Fibroblast of upper back skin (primary cell): ENCODE results near the gene HSF5.
A peak's percentile ranks its signal among the peaks of the same experiment; 100 is the strongest.
"Not testable (repeated sequence)": the region's sequence is repeated elsewhere in the genome, so short reads cannot be mapped to it uniquely, and the experiment has no call there.

Experiments
- DNase-seq: peaks from one replicate; pipeline ENCODE4 v3.0.0-alpha.2; 2013

HSF5 gene

DNA sequence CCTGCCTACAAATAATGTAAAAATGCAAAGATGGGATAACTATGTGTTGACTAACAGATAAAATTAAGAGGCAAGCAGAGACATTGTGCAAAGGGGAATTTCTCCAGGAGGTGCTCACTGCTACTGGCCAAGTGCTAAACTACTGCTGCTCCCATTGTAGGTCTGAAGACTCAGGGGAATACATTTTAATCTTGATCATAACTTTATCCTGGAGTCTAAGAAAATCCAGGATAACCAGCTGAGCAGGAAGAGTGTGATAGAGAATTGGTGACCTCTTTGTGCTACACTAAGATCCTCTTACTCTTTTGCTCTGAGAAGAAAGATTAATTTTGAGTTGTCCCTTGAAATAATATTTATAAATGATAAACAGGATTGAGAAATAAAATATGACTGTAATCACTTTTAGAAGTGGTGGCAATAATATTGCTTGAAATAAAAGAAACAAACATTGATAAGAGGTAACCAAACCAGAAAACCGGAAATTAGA is 76.8 kb downstream of the HSF5 start:
- DNase-seq: no peak

DNA sequence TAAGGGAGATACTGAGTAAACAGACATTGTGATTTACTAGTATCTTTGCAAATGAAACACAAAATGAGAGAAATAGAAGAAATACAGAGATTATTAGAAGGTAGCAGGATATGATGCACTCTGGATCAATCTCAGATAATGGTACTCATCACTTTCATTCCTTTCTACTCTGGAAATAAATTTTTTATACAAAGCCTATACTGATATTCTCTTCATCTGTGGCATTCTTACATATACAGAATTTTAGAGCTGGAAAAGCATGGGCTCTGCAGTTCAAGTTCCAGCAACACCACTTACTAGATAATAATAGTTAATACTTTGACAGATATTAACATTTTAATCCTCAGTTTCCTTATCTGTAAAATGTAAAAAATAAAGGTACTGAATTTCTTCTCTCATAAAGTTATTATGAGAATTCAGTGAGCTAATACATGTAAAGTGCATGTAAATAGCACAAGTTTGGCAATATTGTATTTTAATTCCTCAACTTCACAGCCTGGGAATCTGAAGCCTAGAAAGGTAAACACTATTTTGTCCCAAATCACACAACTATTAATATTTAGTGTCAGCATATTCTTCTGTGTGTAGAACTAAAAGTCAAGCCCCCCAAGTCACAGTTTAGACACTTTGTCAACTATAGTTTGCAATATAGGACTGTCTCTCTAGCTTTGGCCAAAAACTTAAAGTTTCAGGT is 77.3 kb downstream of the HSF5 start:
- DNase-seq: no peak

DNA sequence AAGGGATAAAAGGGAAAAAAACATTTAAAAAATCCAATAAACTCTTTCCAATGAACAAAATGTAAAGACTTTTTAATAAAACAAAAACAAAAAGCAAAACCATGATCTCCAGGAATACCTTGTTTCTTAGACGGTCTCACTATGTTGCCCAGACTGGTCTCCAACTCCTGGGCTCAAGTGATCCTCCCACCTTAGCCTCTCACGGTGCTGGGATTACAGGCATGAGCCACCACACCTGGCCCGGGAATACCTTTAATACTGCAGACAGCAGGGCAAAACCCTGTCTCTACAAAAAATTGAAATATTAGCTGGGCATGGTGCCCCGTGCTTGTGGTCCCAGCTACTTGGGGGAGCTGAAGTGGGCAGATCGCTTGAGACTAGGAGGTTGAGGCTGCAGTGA is 78.8 kb downstream of the HSF5 start:
- no peak for DNase-seq

DNA sequence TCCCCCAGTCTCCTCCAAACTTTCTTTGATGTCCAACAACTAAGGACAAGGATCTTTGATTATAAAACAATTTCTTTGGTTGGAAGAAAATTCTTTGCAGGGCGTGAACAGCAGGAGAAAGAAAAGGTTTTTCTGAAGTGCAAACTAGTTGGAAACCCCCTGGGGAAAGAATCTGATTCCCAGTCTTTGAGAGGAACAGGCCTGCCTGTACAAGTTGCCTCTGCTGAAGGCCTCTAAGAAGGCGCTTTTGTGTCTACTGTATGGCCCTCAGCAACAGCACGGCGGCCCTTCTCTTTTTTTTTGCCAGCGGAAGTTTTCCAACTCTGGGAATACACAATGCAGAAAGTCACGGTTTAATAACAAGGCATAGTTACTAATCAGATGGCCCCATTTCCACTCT is 84.9 kb downstream of the HSF5 start:
- no peak for DNase-seq

DNA sequence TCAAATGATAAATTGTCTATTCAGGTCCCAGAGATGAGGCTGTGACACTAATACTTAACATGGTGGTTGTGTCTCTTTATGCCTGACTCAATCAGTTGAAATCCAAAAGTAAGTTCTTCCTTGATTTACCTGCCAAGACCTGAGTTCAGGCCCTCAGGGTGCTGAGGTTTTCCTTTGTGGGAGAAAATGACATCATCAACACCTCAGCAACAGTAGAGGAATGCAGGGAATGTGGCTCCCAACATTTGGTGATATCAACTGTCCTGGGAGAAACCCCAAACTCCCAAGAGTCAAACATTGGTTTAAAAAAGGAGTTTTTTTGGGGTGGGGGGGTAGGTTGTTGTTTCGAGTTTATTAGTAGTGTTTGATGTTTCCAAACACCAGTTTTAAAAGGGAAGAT is 85.5 kb downstream of the HSF5 start:
- peak; percentile 79 for DNase-seq

DNA sequence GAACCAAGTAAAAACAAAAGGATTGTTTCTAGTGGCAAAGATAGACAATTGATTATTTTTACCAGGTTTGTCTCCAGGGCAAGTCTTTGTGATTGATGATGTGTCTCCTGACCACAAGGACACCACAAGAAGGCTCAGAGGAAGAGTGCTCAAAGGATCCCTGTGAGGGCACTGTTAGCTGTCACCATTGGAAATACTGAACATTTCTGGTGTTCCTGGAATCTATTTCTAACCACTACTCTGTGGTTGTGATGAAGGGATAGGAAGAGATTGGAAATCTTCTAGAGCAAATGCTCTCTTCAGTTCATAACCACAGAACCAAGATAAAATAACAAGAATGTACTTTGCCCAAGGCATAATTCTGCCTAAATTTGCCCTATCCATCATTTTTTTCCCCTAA is 86.2 kb downstream of the HSF5 start:
- DNase-seq: peak; percentile 78

DNA sequence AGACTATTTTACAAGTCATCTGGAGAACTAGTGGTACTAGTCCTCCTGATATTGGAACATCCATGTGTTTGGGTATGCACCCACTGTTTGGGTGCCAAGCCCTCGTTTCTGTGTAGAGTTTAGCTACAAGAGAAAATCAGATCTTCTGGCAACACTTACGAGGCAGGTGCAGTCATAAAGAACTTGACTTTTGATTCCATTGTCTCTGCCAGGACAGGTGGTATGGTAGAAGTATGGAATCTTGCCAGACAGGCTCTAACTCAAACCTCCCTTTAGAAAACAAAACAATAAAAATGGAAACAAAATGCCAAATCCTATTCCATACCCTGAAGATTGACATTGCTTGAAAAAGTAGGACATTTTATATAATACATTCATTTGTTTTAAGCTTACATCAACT is 86.9 kb downstream of the HSF5 start:
- DNase-seq: no peak

DNA sequence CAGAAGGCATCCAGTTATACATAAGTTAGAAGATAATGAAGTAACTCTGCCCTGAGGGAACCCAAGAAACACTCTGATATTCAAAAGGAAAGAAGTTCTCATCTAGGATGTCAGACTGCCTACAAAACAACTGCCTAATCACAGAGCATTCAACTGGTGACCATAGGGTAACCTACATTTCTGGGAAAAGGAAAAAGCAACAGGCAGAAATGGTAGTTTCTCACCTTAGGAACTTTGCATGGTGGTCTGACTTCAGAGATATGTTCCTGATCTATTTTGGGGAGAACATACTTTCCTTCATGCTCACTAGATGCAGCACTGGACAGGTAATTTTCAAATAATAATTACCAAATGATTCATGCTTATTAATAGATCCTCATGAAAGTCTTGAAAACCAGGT is 87.4 kb downstream of the HSF5 start:
- no peak for DNase-seq

DNA sequence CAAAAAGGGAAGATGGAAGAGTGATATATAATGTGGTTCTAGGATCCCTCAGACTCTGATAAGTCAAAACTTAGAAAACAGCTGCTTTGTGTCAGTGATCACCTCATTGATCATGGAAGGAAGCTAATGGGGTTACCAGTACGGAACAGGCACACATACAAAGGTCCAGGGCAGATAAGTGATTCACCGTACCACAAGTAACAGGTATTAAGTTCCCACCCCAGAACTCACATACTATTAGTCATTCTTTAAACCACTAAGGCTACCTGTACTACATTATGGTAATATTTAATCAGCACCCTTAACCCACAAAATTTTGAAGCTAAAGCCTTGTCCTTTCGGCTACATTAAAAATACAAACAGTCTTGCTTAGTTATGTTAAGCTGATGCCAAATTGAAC is 88.2 kb downstream of the HSF5 start:
- no peak for DNase-seq

DNA sequence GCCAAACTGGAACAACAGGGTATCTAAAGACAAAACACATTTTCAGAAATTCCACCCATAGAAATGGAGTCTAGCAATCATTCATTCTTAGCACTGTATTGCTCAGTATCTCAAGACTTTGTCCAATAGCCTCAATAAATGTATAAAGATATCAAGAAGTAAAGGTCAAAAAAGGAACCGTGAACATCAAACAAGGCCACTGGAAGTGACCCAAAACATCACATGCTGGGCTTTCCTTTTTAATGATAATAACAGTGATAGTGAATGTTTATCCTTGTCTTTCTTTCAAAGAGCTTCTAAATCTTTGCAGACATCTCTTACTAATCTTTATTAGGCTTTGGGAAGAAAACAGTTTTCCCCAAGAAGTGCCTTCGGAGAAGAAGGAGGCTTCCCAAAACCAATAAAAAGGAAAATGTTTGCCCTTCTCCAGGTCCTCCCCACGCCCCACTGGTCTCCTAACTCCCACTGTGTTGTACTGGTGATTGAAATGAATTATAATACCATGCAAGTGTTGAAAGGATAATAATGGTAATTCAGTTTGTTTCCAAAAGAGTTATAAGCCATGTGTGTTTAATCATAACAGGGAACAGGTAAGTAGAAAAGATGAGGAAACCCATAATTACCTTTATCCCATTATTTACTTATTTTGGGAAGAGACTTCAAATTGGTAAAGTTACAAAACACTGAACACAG is 89.5 kb downstream of the HSF5 start:
- no peak for DNase-seq

DNA sequence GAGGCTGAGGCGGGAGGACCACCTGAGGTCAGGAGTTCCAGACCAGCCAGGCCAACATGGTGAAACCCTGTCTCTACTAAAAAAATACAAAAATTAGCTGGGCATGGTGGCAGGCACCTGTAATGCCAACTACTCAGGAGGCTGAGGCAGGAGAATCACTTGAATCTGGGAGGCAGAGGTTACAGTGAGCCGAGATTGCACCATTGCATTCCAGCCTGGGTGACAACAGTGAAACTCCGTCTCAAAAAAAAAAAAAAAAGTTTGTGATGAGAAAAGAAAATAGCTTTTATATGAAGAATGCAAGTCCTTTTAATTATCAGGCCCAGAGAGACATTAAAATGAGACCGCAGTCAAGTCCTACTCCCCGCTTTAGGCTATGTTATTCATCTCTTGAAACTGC is 90.8 kb downstream of the HSF5 start:
- not testable (repeated sequence) for DNase-seq

DNA sequence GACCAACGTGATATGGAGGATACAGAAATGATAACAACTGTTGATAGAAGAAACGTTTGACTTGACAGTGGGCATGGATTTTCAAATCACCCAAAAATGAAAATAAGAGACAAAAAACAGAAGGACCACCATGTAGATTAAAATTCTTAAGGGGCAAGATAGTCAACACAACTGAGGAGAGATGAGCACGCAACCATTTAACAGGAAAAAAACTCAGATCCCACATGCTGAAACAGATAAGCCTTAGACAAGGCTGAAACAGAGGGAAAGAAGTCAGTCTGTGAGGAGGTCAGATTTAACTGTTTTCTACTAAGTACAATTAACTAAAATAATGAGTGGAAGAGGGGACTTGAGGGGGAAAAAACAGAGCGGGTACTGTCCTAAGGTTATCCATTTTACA is 92.0 kb downstream of the HSF5 start:
- no peak for DNase-seq

DNA sequence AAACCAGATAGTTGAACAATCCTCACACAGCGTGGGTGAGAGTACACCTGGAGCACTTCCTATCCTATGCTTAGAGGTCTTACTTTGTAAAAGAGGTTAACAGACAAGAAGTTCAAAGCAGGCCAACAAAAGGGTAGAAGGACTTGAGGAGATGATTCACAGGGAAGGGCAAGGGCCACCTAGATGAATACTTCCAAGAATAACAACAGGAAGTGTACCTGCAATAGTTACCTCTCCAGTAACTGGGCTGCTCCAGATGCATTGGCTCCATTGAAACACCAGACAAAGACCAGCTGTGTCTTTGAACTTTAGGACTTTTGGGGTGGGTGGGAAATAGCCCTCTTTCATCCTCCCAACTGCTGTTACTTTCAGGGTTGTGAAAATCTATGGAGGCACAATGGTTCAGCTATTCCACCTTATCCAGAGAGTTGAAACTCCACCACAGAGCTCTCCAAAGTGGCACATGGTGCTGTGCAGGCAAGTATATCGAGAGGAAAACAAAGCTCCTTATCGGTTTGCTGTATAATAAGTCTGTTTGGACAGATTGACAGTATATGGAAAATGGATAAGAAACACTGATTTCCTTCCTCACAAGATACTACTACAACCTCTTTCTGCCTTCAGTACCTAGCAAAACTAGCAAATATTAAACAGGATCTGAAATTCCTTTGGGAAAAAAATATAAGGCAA is 93.5 kb downstream of the HSF5 start:
- DNase-seq: no peak

DNA sequence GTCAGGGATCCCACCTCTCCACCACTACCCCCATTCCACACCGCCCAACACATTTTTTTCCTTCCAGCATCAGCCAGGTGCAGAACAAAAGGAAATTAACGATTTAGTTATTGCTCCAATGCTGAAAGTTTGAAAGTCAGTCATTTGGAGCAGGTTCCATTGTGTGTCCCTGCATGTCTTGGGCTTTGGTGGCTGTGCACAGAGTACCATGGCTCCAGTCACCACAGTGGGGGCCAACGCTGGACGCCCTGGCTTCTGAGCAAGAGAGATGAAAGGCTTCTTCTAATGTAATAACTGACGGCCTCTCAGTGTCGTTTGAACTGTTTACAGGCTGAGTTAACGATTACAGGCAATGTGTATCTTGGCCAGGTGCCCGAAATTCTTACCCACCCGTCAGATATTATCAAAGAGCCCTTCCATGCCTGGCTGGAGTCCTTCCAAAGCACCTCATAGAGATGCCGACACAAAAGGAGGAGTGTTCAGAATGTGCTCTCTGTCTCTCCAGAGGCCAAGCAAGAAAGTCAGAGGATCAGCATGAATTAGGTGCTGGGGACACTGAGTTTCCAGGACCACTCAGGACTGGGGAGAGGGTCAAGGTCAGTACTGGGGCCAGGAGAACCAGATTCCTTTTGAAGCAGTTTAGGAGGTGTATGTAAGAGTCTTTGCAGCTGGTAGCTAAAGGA is 96.8 kb downstream of the HSF5 start:
- no peak for DNase-seq

DNA sequence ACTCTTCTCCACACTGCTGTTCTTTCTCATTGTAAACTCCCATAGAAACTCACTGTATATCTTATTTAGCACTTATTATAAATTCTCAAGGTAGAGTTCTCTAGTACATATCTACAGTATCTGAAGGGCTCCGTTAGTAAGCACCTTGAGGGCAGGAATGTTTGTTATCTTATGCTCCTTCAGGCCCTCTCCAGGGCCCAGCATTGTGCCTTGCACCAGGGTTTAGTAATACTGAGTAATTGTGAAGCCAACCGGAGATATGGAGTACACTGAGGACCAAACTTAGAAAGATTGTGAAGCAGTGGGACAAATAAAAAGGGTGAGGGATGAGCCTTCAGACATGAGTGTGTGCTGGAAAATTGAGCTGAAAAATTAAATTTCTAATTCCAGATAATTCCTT is 97.3 kb downstream of the HSF5 start:
- no peak for DNase-seq

DNA sequence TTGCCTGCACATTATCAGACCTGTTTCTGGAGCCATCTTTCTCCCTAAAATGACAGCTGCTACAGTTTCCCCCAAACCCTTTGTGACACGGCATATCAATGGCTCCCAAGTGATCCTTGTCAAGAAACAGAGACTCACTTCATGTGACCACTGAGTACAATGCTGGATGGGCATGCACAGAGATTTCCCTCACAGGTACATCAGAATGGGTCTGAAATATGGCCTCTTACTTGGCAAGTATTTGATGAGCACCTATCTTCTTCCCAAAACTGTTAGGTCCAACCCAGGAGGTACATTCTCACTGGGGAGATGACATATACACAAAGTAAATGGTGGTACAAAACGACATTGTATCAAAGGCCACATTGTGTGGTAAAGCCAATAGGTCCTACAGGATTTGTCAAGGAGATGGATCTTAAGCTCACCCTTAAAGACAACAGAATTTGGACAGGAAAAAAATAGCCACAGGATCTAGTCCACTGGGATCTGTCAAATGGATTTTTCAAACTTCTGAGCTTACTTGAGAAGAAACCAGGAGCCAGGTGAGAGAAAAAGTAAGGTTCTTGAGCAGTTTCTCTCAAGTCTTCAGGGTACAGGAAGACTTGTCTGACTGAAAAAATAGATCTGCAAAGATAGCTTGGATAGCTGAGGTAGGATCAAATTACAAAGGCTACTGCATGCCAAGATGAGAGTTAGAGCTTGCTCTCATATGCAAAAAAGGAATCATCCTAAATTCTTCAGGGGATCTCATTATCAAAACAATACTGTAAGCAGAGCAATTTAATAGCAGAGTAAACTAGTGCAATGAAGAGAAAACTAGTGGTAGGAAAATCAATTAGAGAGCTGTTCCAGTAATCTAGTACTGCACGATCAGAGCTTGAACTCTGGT is 99.7 kb downstream of the HSF5 start:
- DNase-seq: no peak

DNA sequence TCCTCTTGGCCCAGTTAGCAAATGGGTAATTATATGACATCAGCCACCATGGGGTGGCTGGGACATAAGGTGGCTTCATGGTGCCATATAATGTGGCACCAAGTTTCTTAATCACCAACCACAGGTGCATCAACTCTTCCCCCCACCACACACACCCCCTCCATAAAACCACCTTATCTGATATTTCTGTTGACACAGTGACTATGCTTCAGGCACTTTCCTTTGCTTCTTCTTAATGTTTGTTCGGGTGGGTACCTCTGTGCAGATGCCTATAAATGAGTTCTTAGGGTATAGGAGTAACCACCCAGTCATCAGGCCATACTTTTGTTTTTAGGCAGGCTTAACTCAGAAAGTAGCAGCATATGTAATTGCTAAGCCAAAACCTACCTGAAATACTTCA is 100.4 kb downstream of the HSF5 start:
- no peak for DNase-seq

DNA sequence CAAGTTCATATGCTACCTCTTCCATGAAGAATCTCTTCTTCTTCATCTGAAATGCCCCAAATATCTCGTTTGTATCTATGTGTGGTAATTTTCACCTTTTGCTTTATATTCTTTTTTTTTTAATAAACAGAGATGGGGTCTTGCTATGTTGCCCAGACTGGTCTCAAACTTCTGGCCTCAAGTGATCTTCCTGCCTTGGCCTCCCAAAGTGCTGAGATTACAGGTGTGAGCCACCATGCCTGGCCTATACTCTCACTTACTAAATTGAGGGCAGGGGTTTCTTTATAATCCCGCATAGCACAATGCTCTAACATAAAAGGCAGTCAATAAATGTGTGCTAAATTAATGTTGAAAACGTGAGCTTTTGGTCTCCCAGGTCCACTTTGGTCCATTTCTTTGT is 101.5 kb downstream of the HSF5 start:
- no peak for DNase-seq

DNA sequence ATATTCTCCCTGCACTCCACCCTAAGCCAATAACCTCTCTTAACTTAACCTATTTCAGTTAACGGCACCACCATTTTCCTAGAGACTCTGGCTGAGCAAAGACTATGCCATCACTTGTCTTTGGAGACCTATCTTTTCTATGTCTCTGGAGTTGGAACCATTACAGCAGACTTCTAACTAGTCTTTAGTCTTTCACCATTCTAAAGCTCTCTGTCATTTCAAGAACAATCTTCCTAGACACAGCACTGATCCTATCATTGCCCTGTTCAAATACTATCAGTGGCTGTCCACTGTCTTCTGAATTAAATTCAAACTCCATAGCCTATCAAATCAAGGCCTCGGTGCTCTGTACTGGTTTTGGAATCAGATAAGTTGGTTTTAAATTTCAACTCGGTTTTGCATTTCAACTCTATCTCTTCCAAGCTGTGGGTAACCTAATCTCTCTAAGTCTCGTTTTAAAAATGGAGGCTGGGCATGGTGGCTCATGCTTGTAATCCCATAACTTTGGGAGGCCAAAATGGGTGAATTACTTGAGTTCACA is 102.8 kb downstream of the HSF5 start:
- no peak for DNase-seq

DNA sequence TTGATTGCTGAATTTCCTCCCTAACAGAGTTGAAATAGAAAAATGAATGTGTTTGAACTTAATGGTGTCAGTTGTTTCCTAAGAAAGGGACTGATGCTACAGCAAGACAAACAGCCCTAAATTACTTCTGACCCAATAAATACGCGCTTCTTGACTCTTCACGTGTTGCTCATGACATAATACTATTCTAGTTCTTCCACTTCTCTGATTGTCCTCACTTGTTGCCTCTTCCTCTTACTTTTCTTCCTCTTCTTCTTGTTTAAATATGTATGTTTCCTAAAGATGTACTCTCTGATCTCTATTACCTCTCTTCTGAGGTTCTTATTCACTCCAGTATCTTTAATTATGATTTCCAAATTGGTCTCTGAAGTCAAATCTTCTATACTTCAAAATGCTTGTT is 103.3 kb downstream of the HSF5 start:
- no peak for DNase-seq

DNA sequence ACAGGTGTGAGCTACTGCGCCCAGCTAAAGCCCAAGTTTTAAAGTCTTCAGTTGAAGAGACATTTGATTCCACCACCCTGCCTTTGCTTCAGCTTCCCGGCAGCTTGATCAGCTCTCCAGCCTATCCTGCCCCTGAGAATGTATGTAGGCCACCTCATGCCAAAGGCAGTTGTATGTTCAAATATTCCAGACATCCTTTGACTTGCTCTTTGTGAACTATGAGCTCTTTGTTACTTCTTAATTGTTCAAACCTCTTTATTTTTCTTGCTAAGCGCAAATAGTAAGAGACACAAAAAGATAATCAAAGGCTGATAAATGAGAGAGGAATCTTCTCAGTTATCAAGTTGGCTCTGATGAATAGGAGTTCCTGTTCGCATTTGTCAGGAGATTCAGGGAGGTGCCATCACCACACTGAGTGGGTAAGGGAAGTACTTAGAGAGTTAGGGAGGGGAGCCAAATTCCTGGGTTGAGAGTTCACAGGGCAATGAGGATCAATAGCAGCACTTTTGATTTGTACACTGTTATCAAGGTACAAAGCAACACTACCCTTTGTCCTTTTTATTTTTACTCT is 104.2 kb downstream of the HSF5 start:
- no peak for DNase-seq

DNA sequence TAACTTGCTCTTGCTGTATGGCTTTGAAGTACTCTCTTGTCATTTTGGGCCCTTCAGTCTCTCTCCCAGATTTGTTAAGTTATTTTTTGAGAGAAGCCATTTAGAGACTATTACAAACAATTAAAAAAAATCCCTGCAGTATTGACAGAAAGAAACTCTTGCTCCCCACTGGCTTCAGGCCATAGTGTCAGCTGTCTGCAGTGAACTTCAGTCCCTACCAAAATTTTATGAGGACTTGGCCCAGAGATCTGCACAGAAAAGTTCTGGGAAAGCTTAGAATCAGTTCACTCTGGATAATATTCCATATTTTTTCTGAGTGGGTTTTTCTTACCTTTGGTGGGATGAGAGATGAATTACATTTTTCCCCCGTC is 105.4 kb downstream of the HSF5 start:
- DNase-seq: no peak
